B cell (primary cell): ENCODE results near the gene TUT1. TPM values are rescaled to one million over a fixed set of nuclear protein-coding genes. Genes with fewer than 3 reads are reported as not detected.

ENCODE experiments used
- ATAC-seq: fragments of 200-7000 bp; cut with Tn5 transposase; one replicate; pipeline ENCODE4 v1.10.0; 2021; ENCODE audit warnings: low read depth, mild to moderate bottlenecking, moderate number of reproducible peaks, moderate library complexity
- CTCF ChIA-PET: fragments of 350-600 bp; sonication (Branson Sonifier 250); formaldehyde crosslinking; loops from one replicate; lab custom pipeline; 2021; ENCODE audit warnings: antibody characterized with exemption, inconsistent platforms; lab: Charles Lee
- POLR2A ChIA-PET: fragments of 350-600 bp; sonication (Branson Sonifier 250); formaldehyde crosslinking; loops from one replicate; lab custom pipeline; 2021; ENCODE audit warnings: antibody characterized with exemption; lab: Charles Lee
- DNase-seq: peaks from one replicate; pipeline ENCODE4 v3.0.0; 2013
- H2AFZ ChIP-seq: 2 replicates; pipeline ENCODE4 v1.6.1; 2012; ENCODE audit warnings: mild to moderate bottlenecking, low read depth, low read length; ENCODE audit not compliant: insufficient read depth, poor library complexity, severe bottlenecking
- H3K27ac ChIP-seq, 2 donors: 1 replicate in 1 of 2; 2 replicates in 1 of 2; pipeline ENCODE4 v1.5.1; 2012 to 2013; ENCODE audit warnings: low read length in 2 of 2, mild to moderate bottlenecking in 2 of 2, moderate library complexity in 1 of 2
- H3K27me3 ChIP-seq, 4 experiments: fragments of 200-600 bp in 1 of 4; sonication (generic) in 1 of 4; replicated peaks in 1 of 4; 1 replicate in 2 of 4; 2 replicates in 2 of 4; pipeline versions ENCODE4 v1.6.1 to v1.7.0; 2013 to 2016; ENCODE audit warnings: low read length in 3 of 4, mild to moderate bottlenecking in 2 of 4, mixed read lengths in 1 of 4, moderate library complexity in 1 of 4; ENCODE audit not compliant: insufficient read depth in 4 of 4, control insufficient read depth in 3 of 4; ENCODE audit errors: control extremely low read depth in 1 of 4
- H3K36me3 ChIP-seq, 2 experiments: replicated peaks in 1 of 2; 1 replicate in 1 of 2; 2 replicates in 1 of 2; pipeline versions ENCODE4 v1.6.1 to v1.7.1; 2013; ENCODE audit warnings: low read length in 1 of 2; ENCODE audit not compliant: insufficient read depth in 2 of 2, control insufficient read depth in 1 of 2; ENCODE audit errors: control extremely low read depth in 1 of 2, extremely low read depth in 1 of 2
- H3K4me1 ChIP-seq, 2 donors: fragments of 200-600 bp in 1 of 2; sonication (generic) in 1 of 2; 1 replicate in 1 of 2; 2 replicates in 1 of 2; pipeline versions ENCODE4 v1.5.1 to v1.6.1; 2013 to 2017; ENCODE audit warnings: low read length in 2 of 2; ENCODE audit not compliant: control insufficient read depth in 2 of 2, insufficient read depth in 2 of 2
- H3K4me2 ChIP-seq: replicated peaks from 2 replicates; pipeline ENCODE3; 2012; ENCODE audit warnings: mild to moderate bottlenecking, low read depth, low read length; ENCODE audit not compliant: poor library complexity, severe bottlenecking
- H3K4me3 ChIP-seq, 5 experiments: fragments of 200-600 bp in 1 of 5; sonication (generic) in 1 of 5; 1 replicate in 3 of 5; 2 replicates in 2 of 5; pipeline versions ENCODE4 v1.5.1 to v1.7.0; 2011 to 2016; ENCODE audit warnings: low read length in 4 of 5, mild to moderate bottlenecking in 4 of 5, low read depth in 2 of 5, control low read depth in 1 of 5, moderate library complexity in 1 of 5; ENCODE audit not compliant: insufficient read depth in 1 of 5; ENCODE audit errors: control extremely low read depth in 1 of 5, extremely low read depth in 1 of 5
- H3K79me2 ChIP-seq: fragments of 200-600 bp; sonication (generic); one replicate; pipeline ENCODE4 v1.6.0; 2016; ENCODE audit warnings: low read length; ENCODE audit not compliant: control insufficient read depth, insufficient read depth
- H3K9ac ChIP-seq: fragments of 200-600 bp; sonication (generic); 2 replicates; pipeline ENCODE4 v1.6.1; 2017; ENCODE audit warnings: mild to moderate bottlenecking, low read length, moderate library complexity
- H3K9me3 ChIP-seq, 3 donors: one replicate each; pipeline versions ENCODE4 v1.6.1 to v1.7.1; 2013; ENCODE audit warnings: low read length in 2 of 3; ENCODE audit not compliant: control insufficient read depth in 2 of 3, insufficient read depth in 1 of 3; ENCODE audit errors: control extremely low read depth in 1 of 3
- H4K20me1 ChIP-seq: 2 replicates; pipeline ENCODE4 v1.6.0; 2012; ENCODE audit warnings: mild to moderate bottlenecking, low read length; ENCODE audit not compliant: insufficient read depth, control insufficient read depth, poor library complexity, severe bottlenecking
- H3K27ac Mint-ChIP-seq: one replicate; pipeline ENCODE4 v1.8.0; 2021; ENCODE audit warnings: mixed read lengths
- H3K27me3 Mint-ChIP-seq: one replicate; pipeline ENCODE4 v1.8.0; 2021; ENCODE audit warnings: mixed read lengths
- H3K4me1 Mint-ChIP-seq: one replicate; pipeline ENCODE4 v1.8.0; 2021; ENCODE audit warnings: mixed read lengths
- H3K4me3 Mint-ChIP-seq: one replicate; pipeline ENCODE4 v1.8.0; 2021; ENCODE audit warnings: mixed read lengths
- H3K9me3 Mint-ChIP-seq: one replicate; pipeline ENCODE4 v1.8.0; 2022; ENCODE audit warnings: mixed read lengths; ENCODE audit not compliant: insufficient read depth
- CTCF ChIP-seq: fragments of 200-600 bp; IDR thresholded peaks from one replicate; pipeline ENCODE4 v1.8.0; 2022; ENCODE audit warnings: antibody characterized with exemption, mild to moderate bottlenecking
- EZH2 ChIP-seq: IDR thresholded peaks from 2 replicates; pipeline ENCODE4 v1.6.1; 2012; ENCODE audit warnings: borderline replicate concordance, low read depth, mild to moderate bottlenecking, moderate library complexity, low read length; ENCODE audit not compliant: insufficient read depth, poor library complexity, severe bottlenecking
- WGBS: methylation state at CpG from one replicate; pipeline ENCODE4 v1.1.5; 2013; ENCODE audit warnings: missing lambda C conversion rate; ENCODE audit not compliant: insufficient coverage; 5-methylcytosine and 5-hydroxymethylcytosine counted together
- intact Hi-C: fragments of 100-400 bp; cut with micrococcal nuclease; formaldehyde crosslinking; loops from one replicate; pipeline ENCODE4 v1.10.0; 2022
- polyA plus RNA-seq: library from polyadenylated mRNA; depleted of rRNA; stranded (reverse); fragments of >200 nt; gene quantifications from 2 replicates; pipeline ENCODE4 v1.2.3, GENCODE V29; 2012
- total RNA-seq, 2 donors: library from RNA; stranded (reverse); fragments of 120-200 nt in 1 of 2; gene quantifications; 1 replicate in 1 of 2; 2 replicates in 1 of 2; pipeline versions ENCODE4 v1.2.3 to v1.2.4, GENCODE V29; 2013 to 2022

Gene TUT1
- total and polyA plus RNA-seq, 2 donors (not counting 1 experiment from before 2014, with no cell fraction given) = 31.1 to 47.7 TPM

- H3K27me3 Mint-ChIP-seq = no peaks in the 10 kb centered on the region
- H3K4me3 Mint-ChIP-seq = no peak overlapping the region
- Histone ChIP-seq H3K9ac (no peak overlapping the region), H3K79me2 (peaks cover 66% of the 10 kb centered on the region), H3K9me3 (no peaks in the 10 kb centered on the region), H3K27me3 (no peaks in the 10 kb centered on the region), H3K4me1 (peaks cover 10 to 28% of the 10 kb centered on the region in 2 donors), H3K36me3 (peaks cover 0 to 46% of the 10 kb centered on the region in 2 experiments), H4K20me1 (no peaks in the 10 kb centered on the region), H3K4me2 (no peak overlapping the region), H3K4me3 (no peak overlapping the region), H2AFZ (no peak overlapping the region), H3K27ac (no peak overlapping the region)
- no peak for ATAC-seq
- DNase-seq = no peak
- peaks cover 35% of the 10 kb centered on the region for H3K4me1 Mint-ChIP-seq
- TF ChIP-seq EZH2 (no peak), CTCF (no peak)
- CTCF ChIA-PET = interaction anchor here (0.6 to 1.7 kb wide), 3 partner anchors 16 to 65 kb away, joined by 3 to 8 read pairs (median 5); partner anchors contain the start of gene TUT1
- 68% methylated on average over 4 of the region's 4 CpGs for WGBS
- peak overlapping the region; percentile 59 for H3K27ac Mint-ChIP-seq
- POLR2A ChIA-PET = interaction anchor here (0.7 to 1.8 kb wide), 5 partner anchors 9 to 1698 kb away, joined by 3 to 5 read pairs (median 3); partner anchors contain the start of genes C11orf98, CSKMT, EEF1G and ESRRA
- no peaks in the 10 kb centered on the region for H3K9me3 Mint-ChIP-seq
- intact Hi-C loops = no loop called here
Measured at GRCh38 chr11:62607714-62608113, 16.4 kb upstream of the TUT1 start.

GRCh38 chr11:62605902-62606301, 14.6 kb upstream of the TUT1 start:
- WGBS = 98% methylated on average over 13 of the region's 15 CpGs
- Histone ChIP-seq H3K36me3 (peaks cover 0 to 46% of the 10 kb centered on the region in 2 experiments), H3K4me1 (peaks cover 1 to 26% of the 10 kb centered on the region in 2 donors), H4K20me1 (no peaks in the 10 kb centered on the region), H3K9me3 (no peaks in the 10 kb centered on the region), H3K4me3 (no peak overlapping the region), H3K9ac (no peak overlapping the region), H3K27me3 (no peaks in the 10 kb centered on the region), H2AFZ (no peak overlapping the region), H3K27ac (no peak overlapping the region), H3K79me2 (peaks cover 63% of the 10 kb centered on the region), H3K4me2 (no peak overlapping the region)
- DNase-seq (no peak), ATAC-seq (no peak)
- no peaks in the 10 kb centered on the region for H3K27me3 Mint-ChIP-seq
- ChIA-PET POLR2A (interaction anchor here (0.7 kb wide), 1 partner anchor 104 kb away, joined by 11 read pairs; no protein-coding TSS in a partner anchor), CTCF (interaction anchor here (0.5 kb wide), 1 partner anchor 157 kb away, joined by 3 read pairs; no protein-coding TSS in a partner anchor)
- H3K4me3 Mint-ChIP-seq = no peak overlapping the region
- intact Hi-C loops = no loop called here
- H3K4me1 Mint-ChIP-seq = peaks cover 33% of the 10 kb centered on the region
- no peaks in the 10 kb centered on the region for H3K9me3 Mint-ChIP-seq
- no peak overlapping the region for H3K27ac Mint-ChIP-seq
- TF ChIP-seq EZH2 = no peak
- no peak for TF ChIP-seq CTCF
